Activated CD4-positive, alpha-beta T cell treated with anti-CD3 and anti-CD28 coated beads, Interleukin-2, amount 10 ng/mL, durations not matched to agents 7 days and 5 days (primary cell): ENCODE results near the gene CD7. TPM values are rescaled to one million over a fixed set of nuclear protein-coding genes. Genes with fewer than 3 reads are reported as not detected.

Experiments
- CTCF ChIA-PET: fragments of 350-600 bp; sonication (Branson Sonifier 250); formaldehyde crosslinking; loops from one replicate; lab custom pipeline; 2021; ENCODE audit warnings: antibody characterized with exemption; lab: Charles Lee
- POLR2A ChIA-PET: fragments of 350-600 bp; sonication (Branson Sonifier 250); formaldehyde crosslinking; loops from one replicate; lab custom pipeline; 2021; ENCODE audit warnings: antibody characterized with exemption; lab: Charles Lee
- DNase-seq: peaks from one replicate; pipeline ENCODE4 v3.0.0-alpha.2; 2020
- H3K27ac Mint-ChIP-seq: one replicate; pipeline ENCODE4 v1.8.0; 2021; ENCODE audit warnings: mild to moderate bottlenecking, moderate library complexity, mixed read lengths
- H3K27me3 Mint-ChIP-seq: one replicate; pipeline ENCODE4 v1.8.0; 2021; ENCODE audit warnings: mixed read lengths
- H3K36me3 Mint-ChIP-seq: one replicate; pipeline ENCODE4 v1.8.0; 2021; ENCODE audit warnings: low read depth, mixed read lengths
- H3K4me1 Mint-ChIP-seq: one replicate; pipeline ENCODE4 v1.8.0; 2021; ENCODE audit warnings: mixed read lengths
- H3K4me3 Mint-ChIP-seq: one replicate; pipeline ENCODE4 v1.8.0; 2021; ENCODE audit warnings: mild to moderate bottlenecking, moderate library complexity, mixed read lengths
- H3K9me3 Mint-ChIP-seq: one replicate; pipeline ENCODE4 v1.8.0; 2021; ENCODE audit warnings: mixed read lengths
- total RNA-seq, 2 experiments: library from RNA; stranded (reverse); gene quantifications; one replicate each; pipeline ENCODE4 v1.2.3, GENCODE V29; 2021

CD7 gene
- total RNA-seq, 2 experiments from 2014 or later = 285 to 292 TPM

DNA sequence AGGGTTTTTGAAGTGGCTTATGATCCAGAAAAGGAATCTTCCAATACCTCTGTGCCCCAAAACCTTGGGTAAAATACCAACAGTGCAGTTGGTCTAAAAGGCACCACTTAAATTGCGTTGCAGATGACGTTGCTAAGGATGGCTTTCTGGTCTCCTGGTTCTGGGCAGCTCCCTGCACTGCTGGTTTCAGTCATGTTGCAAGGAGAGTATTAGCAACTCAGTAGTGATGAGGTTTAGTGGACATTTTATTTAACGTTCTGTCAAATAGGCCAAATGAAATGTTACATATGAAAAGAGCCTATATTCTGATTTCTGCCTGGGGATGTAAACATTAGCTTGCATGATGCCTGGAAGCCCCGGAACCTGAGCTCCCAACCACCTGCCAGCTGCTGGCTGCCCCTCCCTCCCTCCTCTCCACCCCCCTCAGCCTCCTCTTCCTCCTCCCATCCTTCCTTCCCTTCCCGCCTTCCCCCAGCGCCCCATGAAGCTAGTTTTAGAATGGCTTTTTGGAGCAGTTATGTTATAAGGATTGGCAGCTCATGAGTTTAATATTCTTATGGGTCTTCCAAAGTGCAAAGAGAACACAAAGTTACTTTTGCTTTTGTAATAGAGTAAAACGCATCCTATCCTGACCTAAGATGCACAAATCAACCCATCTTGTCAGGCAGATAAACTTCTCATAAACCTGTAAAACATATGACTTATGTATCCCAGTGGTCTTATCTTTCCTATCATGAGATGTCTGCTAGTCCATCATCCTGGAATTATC lies 20.7 kb downstream of the CD7 start:
- Mint-ChIP-seq H3K27me3 (no peaks in the 10 kb centered on the region), H3K36me3 (peaks cover 2% of the 10 kb centered on the region), H3K9me3 (no peaks in the 10 kb centered on the region), H3K4me3 (peak overlapping the region; percentile 90), H3K4me1 (peaks cover 76% of the 10 kb centered on the region), H3K27ac (peak overlapping the region; percentile 100)
- CTCF ChIA-PET = interaction anchor here (0.8 to 2.8 kb wide), 10 partner anchors 13 to 266 kb away, joined by 3 to 11 read pairs (median 4); no protein-coding TSS in a partner anchor
- POLR2A ChIA-PET = interaction anchor here (0.8 kb wide), 1 partner anchor 20 kb away, joined by 4 read pairs; no protein-coding TSS in a partner anchor
- DNase-seq = no peak

DNA sequence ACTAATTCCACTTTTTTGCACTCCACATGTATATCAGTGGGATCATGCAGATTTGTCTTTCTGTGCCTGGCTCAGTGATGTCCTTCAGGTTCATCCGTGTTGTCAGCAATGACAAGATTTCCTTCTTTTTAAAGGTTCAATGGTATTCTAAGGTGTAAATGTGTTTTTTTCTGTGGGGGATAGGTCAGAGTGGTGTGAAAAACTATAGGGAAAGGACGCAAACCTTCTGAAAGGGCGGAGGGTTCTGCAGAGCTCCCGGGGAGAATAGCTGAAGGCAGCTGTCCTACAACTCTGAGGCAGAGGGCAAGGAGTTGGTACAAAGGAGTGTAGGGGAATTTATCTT lies 22.0 kb downstream of the CD7 start:
- peak overlapping the region; percentile 48 for H3K27ac Mint-ChIP-seq
- DNase-seq = no peak
- no peaks in the 10 kb centered on the region for H3K27me3 Mint-ChIP-seq
- H3K4me1 Mint-ChIP-seq = peaks cover 67% of the 10 kb centered on the region
- H3K4me3 Mint-ChIP-seq = no peak overlapping the region
- ChIA-PET POLR2A (no interaction called here), CTCF (no interaction called here)
- peaks cover 2% of the 10 kb centered on the region for H3K36me3 Mint-ChIP-seq
- H3K9me3 Mint-ChIP-seq = no peaks in the 10 kb centered on the region

DNA sequence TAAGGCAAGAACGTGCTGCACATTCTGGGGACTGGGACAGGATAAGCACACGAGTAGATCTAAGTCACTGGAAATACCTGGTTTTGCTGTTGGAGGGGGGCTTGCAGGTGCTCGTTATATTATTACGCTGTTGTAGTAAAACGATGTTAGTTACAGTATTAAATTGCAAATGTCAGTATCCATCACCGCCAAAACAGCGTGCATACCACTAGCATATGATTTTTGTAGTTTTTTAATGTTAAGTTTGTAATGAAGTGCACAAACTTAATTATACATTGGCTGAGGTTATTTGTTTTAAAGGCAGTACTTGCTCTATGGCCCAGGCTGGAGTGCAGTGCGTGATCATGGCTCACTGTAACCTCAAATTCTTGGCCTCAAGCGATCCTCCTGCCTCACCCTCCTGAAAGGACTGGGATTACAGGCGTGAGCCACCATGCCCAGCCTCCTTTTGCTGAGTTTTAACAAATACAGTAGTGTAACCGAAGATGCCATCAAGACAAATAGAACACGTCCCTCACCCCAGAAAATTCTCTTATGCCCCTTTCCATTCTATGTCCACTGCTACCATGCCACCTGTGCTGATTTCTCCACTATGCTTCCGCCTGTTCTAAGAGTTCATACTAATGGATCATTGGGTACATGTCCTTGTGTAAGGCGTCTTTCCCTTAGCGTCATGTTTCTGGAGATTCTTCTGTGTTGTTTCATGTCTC lies 23.2 kb downstream of the CD7 start:
- H3K4me3 Mint-ChIP-seq = peak overlapping the region; percentile 74
- ChIA-PET CTCF (interaction anchor here (2.1 kb wide), 1 partner anchor 11 kb away, joined by 7 read pairs; no protein-coding TSS in a partner anchor), POLR2A (no interaction called here)
- H3K4me1 Mint-ChIP-seq = peaks cover 57% of the 10 kb centered on the region
- H3K9me3 Mint-ChIP-seq = no peaks in the 10 kb centered on the region
- DNase-seq = no peak
- peak overlapping the region; percentile 90 for H3K27ac Mint-ChIP-seq
- no peaks in the 10 kb centered on the region for H3K27me3 Mint-ChIP-seq
- peaks cover 2% of the 10 kb centered on the region for H3K36me3 Mint-ChIP-seq

DNA sequence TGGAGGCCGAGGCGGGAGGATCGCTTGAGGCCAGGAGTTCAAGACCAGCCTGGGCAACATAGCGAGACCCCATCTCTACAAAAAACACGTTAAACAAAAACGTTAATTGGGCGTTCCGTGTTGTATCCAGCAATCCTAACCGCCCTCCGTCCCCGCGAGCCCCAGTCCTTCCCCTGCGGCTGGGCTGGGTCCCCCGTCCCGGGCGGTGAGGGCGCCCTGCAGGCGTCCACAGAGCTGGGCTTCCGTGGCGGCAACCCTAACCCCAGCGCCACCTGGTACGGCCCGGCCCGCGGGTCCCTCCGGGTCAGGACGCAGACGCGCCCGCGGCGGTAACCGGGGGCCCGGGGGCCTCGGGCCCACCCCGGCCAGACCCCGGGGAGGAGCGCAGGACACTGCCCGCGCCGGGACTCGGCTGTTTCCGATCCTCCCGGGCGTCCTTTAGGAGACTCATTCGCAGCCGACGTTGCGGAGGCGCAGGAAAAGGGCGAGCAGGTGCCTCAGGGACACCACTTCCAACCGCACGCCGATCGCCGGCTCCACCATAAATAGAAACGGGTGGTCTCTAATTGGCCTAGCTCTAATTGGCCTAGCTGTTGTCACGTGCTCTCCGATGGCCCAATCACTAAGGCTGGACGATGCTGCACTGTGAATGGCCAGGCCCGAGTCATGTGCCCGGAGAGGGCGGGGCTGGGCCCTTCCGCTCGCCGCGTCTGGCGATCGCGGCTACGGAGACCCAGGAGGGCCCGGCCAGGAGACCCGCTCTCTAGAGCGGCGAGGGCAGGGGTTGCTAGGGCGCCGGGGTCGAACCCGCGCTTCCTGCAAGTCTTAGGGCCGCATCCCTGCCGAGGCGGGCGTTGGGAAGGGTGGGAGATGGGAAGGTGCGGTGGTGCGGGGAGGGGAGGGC lies 24.9 kb downstream of the CD7 start:
- peak; percentile 96 for DNase-seq
- Mint-ChIP-seq H3K4me1 (peaks cover 53% of the 10 kb centered on the region), H3K4me3 (peak overlapping the region; percentile 87), H3K27me3 (no peaks in the 10 kb centered on the region), H3K27ac (peak overlapping the region; percentile 93), H3K9me3 (no peaks in the 10 kb centered on the region), H3K36me3 (peaks cover 2% of the 10 kb centered on the region)
- ChIA-PET CTCF (interaction anchor here (0.6 to 2.2 kb wide), 8 partner anchors 9 to 342 kb away, joined by 3 to 7 read pairs (median 4); partner anchors contain the start of gene DCXR), POLR2A (interaction anchor here (0.6 to 1.3 kb wide), 2 partner anchors 9 to 11 kb away, joined by 3 to 7 read pairs; no protein-coding TSS in a partner anchor)

DNA sequence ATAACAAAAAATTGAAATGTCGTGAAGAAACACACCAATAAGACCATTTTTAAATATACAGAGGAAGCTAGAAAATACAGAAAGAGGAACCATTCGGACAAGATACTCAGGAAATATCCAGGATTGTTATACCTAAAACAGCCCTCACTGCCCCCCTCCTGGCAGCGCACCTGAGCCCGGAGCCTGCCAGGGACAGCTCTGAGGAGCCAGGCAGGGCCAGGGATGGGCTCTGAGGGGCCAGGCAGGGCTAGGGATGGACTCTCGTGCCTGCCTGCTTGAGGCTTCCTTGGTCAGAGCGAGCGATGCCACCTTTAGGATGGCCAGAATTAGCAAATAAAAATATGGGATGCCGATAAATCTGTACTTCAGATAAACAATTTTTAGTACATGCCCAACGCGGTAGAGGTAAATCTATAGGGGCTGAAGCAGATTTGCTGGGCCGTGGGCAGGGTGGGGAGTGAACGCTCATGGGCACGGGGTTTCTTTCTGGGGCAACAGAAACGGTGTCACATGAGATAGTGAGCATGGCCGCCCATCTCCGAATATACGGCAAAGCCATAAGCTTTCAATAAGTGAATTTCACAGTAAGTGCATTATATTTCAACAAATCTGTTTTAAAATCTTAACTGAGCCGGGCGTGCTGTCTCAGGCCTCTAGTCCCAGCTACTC lies 25.7 kb downstream of the CD7 start:
- POLR2A ChIA-PET = no interaction called here
- Mint-ChIP-seq H3K4me3 (peak overlapping the region; percentile 64), H3K9me3 (no peaks in the 10 kb centered on the region), H3K27ac (peak overlapping the region; percentile 81), H3K36me3 (peaks cover 2% of the 10 kb centered on the region), H3K27me3 (no peaks in the 10 kb centered on the region), H3K4me1 (peaks cover 46% of the 10 kb centered on the region)
- CTCF ChIA-PET = interaction anchor here (0.7 to 2.2 kb wide), 6 partner anchors 8 to 261 kb away, joined by 3 to 7 read pairs (median 6); no protein-coding TSS in a partner anchor
- no peak for DNase-seq

DNA sequence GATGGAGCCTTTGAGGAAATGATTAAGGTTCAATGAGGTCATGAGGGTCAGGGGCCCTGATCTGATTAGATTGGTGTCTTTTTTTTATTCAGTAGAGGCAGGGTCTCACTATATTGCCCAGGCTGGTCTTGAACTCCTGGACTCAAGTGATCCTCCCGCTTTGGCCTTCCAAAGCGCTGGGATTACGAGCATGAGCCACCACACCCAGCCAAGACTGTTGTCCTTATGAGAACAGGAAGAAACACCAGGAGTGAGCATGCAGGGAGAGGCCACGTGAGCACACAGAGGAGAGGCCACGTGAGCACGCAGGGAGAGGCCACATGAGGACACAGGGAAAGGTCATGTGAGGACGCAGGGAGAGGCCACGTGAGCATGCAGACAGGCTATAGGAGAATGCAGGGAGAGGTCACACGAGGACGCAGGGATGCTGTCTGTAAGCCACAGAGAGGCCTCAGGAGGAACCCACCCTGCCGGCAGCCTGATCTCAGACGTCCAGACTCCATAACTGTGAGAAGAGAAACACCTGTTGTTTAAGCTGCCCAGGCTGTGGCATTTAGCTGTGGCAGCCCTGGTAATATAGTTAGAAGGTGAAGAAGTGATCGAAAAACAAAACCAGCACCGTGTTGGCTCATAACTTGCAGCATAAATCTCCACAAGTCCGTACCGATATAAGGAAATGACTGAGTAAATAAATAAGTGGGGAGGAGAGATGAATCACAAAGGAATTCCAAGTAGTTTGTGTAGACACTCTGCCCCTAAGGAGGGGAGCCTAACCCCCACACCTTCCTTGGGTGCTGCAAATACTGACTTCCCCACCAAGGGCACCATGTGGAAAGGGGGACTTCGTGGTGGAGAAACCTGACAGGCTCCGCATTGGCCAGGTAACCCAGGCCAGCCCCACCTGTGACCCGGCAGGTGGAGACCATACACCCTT lies 29.3 kb downstream of the CD7 start:
- Mint-ChIP-seq H3K36me3 (no peaks in the 10 kb centered on the region), H3K4me3 (no peak overlapping the region), H3K9me3 (no peaks in the 10 kb centered on the region), H3K4me1 (peaks cover 27% of the 10 kb centered on the region), H3K27ac (peak overlapping the region; percentile 41), H3K27me3 (no peaks in the 10 kb centered on the region)
- no peak for DNase-seq
- CTCF ChIA-PET = no interaction called here
- POLR2A ChIA-PET = no interaction called here

DNA sequence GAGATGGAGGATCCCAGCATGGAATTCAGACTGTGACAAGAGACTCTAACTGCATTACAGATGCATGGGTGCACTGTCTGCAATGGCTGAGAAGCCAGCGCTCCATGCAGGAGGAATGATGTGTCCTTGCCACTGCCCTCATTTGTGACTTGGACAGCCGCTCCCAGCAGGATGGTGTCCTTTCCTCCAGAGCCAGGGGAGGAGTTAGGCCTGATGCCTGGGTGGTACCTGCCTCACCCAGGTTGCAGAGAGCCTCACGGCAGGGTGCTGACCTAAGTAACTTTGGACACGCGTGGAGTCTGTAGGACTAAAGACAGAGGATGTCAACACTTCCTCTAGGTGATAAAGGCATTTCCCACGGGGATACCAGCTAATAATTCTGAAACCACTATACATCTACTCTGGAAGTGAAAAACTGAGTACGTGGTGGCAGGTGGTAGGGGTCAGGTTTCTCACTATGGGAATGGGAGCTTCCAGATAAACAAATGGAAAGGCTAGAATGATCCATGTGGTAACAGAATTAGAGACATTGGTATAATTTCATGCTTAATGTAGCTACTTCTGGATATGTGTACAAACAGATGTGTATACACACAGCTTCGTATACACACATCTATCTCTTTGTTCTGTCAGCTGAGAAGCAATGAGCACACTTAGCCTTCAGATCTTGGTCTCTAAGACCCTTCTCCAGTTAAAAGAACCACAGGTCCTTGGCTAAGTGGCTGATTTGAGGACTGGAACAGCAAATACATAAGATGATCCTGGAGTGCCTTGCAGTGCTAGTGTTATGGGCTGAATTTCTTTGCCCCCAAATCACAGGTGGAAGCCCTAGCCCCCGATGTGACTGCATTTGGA lies 30.2 kb downstream of the CD7 start:
- Mint-ChIP-seq H3K4me3 (no peak overlapping the region), H3K4me1 (peaks cover 27% of the 10 kb centered on the region), H3K27ac (peak overlapping the region; percentile 13), H3K36me3 (no peaks in the 10 kb centered on the region), H3K27me3 (no peaks in the 10 kb centered on the region), H3K9me3 (no peaks in the 10 kb centered on the region)
- ChIA-PET CTCF (no interaction called here), POLR2A (no interaction called here)
- no peak for DNase-seq

DNA sequence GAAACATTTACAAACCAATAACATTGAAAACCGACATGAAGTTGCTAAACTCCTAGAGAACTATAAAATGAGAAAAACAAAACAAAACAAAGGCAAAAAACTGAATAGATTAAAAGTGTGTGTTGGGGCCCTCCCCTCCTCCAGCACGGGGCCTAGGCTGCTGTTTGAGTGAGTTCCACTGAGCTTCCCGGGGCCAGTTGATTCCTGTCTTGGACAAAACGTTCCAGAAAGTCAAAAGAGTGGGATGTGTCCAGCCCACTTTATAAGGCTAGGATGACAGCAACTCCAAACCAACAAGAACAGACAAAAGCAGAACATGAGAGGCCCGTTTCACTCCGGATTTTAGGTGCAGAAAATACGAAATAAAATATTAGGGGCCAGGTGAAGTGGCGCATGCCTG lies 32.3 kb downstream of the CD7 start:
- H3K27me3 Mint-ChIP-seq = no peaks in the 10 kb centered on the region
- H3K4me3 Mint-ChIP-seq = no peak overlapping the region
- POLR2A ChIA-PET = no interaction called here
- H3K9me3 Mint-ChIP-seq = no peaks in the 10 kb centered on the region
- CTCF ChIA-PET = interaction anchor here (0.6 to 0.7 kb wide), 2 partner anchors 15 to 16 kb away, joined by 3 to 4 read pairs; no protein-coding TSS in a partner anchor
- DNase-seq = no peak
- no peak overlapping the region for H3K27ac Mint-ChIP-seq
- H3K4me1 Mint-ChIP-seq = peaks cover 32% of the 10 kb centered on the region
- no peaks in the 10 kb centered on the region for H3K36me3 Mint-ChIP-seq

DNA sequence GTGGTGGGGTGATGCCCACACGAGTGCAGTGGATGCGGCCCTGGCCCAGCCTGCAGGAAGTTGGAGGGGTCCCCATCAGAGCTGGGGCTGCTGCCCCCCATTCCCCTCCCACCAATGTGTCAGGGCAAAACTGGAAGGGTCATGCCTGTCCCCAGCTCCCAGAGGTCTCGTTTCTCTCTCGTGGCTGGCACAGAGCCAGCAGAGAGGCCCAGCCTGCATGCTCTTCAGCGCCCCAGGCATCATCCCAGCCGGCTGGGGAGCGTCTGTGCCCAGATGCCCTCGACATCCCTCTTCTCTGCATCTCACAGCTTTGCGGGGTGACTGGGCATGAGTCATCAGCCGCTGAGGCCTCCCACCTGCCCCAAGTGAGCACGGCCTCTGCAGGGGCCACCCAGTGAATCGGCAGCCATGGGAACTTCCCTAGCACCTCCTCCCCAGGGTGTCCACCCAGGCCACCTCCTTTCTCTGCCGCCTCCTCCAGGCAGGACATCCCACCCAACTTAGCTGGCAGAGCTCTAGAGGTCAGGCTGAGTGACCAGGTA lies 34.1 kb downstream of the CD7 start:
- no peak for DNase-seq
- H3K27ac Mint-ChIP-seq = no peak overlapping the region
- no peaks in the 10 kb centered on the region for H3K27me3 Mint-ChIP-seq
- CTCF ChIA-PET = interaction anchor here (0.9 to 1.8 kb wide), 4 partner anchors 10 to 39 kb away, joined by 3 to 11 read pairs (median 5); partner anchors contain the start of gene CSNK1D
- H3K36me3 Mint-ChIP-seq = no peaks in the 10 kb centered on the region
- H3K4me3 Mint-ChIP-seq = no peak overlapping the region
- H3K9me3 Mint-ChIP-seq = no peaks in the 10 kb centered on the region
- peaks cover 27% of the 10 kb centered on the region for H3K4me1 Mint-ChIP-seq
- POLR2A ChIA-PET = interaction anchor here (0.6 to 0.8 kb wide), 2 partner anchors 9 to 10 kb away, joined by 3 read pairs; partner anchors contain the start of gene CSNK1D
